Sigmoid colon (tissue), 4 donors: ENCODE measurements around the gene VWA3B.

ENCODE experiments used
- POLR2AphosphoS5 ChIP-seq, 4 donors: sonication (generic); formaldehyde crosslinking; IDR thresholded peaks; one replicate each; pipeline ENCODE4 v1.6.1; 2017; ENCODE audit warnings: antibody characterized with exemption in 4 of 4
- TF ChIP-seq, protein P1 (sequence below), 4 experiments: fragments of 450-650 bp in 3 of 4; fragments of 200-600 bp in 1 of 4; IDR thresholded peaks; one replicate each; pipeline ENCODE4 v1.5.1; 2016 to 2019; ENCODE audit warnings: antibody characterized with exemption in 4 of 4, mild to moderate bottlenecking in 3 of 4, moderate library complexity in 2 of 4

DNA sequence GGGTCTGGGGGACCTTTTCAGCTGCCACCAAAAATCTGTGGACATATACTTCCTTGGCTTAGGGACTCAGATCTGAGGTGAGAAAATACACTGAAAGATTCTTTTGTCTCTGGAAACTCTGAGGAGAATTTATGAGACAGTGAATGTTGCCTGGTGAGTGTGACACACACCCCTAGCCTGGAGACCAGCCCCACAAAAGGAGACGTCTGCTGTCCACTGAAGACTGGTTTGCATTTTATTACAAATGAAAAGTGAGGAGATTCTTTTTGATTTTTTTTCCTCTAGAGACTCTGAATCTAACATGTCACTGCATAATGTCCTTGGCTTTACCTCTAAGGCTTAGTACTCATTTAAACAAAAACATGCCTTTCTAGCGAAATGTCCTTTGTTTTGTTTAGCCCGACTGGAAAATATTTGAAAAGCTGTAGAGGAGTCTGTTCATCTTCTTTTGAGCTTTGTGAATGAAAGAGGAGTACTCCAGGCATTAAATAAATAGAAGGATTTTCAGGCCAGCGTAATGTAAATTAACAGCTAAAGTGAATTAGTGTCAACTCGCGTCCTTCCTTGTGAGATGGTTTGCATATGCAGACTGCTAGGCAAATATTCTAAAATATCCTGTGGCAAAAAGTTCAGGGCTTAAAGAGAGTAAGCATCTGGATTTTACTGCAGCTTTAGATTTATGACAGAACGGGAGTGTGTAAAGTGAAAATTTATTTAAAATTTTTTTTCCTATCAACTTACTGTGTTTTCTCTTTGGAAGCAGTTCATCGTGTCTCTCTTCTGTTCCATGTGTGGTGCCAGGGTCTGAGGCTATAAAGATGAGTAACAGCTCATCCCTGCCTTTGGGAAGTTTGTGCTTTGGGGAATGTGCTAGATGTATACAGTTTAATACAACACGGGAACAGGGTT lies 125.4 kb downstream of the VWA3B start:
- TF ChIP-seq POLR2AphosphoS5 (IDR thresholded peaks at IDR 0.05): peak; percentile 58 to 87 (median 81)
- TF ChIP-seq, protein P1, sequence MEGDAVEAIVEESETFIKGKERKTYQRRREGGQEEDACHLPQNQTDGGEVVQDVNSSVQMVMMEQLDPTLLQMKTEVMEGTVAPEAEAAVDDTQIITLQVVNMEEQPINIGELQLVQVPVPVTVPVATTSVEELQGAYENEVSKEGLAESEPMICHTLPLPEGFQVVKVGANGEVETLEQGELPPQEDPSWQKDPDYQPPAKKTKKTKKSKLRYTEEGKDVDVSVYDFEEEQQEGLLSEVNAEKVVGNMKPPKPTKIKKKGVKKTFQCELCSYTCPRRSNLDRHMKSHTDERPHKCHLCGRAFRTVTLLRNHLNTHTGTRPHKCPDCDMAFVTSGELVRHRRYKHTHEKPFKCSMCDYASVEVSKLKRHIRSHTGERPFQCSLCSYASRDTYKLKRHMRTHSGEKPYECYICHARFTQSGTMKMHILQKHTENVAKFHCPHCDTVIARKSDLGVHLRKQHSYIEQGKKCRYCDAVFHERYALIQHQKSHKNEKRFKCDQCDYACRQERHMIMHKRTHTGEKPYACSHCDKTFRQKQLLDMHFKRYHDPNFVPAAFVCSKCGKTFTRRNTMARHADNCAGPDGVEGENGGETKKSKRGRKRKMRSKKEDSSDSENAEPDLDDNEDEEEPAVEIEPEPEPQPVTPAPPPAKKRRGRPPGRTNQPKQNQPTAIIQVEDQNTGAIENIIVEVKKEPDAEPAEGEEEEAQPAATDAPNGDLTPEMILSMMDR (IDR thresholded peaks at IDR 0.05): no peak
